Left lung (tissue), 10 donors: ENCODE results near the gene SPEF2. TPM values are rescaled to one million over a fixed set of nuclear protein-coding genes. Genes with fewer than 3 reads are reported as not detected.

ENCODE experiments used
- ATAC-seq: fragments of 200-7000 bp; cut with Tn5 transposase; one replicate; pipeline ENCODE4 v1.9.1; 2020; ENCODE audit warnings: moderate library complexity
- DNase-seq, 4 donors: peaks; one replicate each; pipeline ENCODE4 v3.0.0-alpha.2; 2013 to 2020
- H3K27ac ChIP-seq, 2 donors: fragments of 200-600 bp; sonication (generic) in 1 of 2; one replicate each; pipeline versions ENCODE4 v1.5.0 to v1.8.0; 2020 to 2021
- H3K27me3 ChIP-seq, 2 donors: fragments of 200-600 bp; sonication (generic) in 1 of 2; one replicate each; pipeline versions ENCODE4 v1.5.0 to v1.8.0; 2020 to 2021
- H3K36me3 ChIP-seq, 2 donors: fragments of 200-600 bp; sonication (generic) in 1 of 2; one replicate each; pipeline versions ENCODE4 v1.5.0 to v1.8.0; 2020 to 2021
- H3K4me1 ChIP-seq, 2 donors: fragments of 200-600 bp; one replicate each; pipeline ENCODE4 v1.8.0; 2021
- H3K4me3 ChIP-seq, 2 donors: fragments of 200-600 bp; sonication (generic) in 1 of 2; one replicate each; pipeline versions ENCODE4 v1.5.0 to v1.8.0; 2020 to 2021; ENCODE audit warnings: mild to moderate bottlenecking in 1 of 2
- H3K9me3 ChIP-seq, 2 donors: fragments of 200-600 bp; sonication (generic) in 1 of 2; one replicate each; pipeline versions ENCODE4 v1.5.0 to v1.8.0; 2020 to 2021
- CTCF ChIP-seq, 2 donors: fragments of 200-600 bp; sonication (generic) in 1 of 2; IDR thresholded peaks; one replicate each; pipeline versions ENCODE4 v1.5.0 to v1.8.0; 2021; ENCODE audit warnings: antibody characterized with exemption in 2 of 2
- intact Hi-C, 2 donors: fragments of 100-400 bp; cut with DNase I; formaldehyde crosslinking; loops; one replicate each; pipeline versions ENCODE4 v1.11.2 to v1.14.2; 2022
- polyA plus RNA-seq, 6 donors: library from polyadenylated mRNA; unstranded; fragments of 120-200 nt; gene quantifications; one replicate each; pipeline ENCODE4 v1.2.1, GENCODE V29; 2013; ENCODE audit not compliant: insufficient read length in 6 of 6
- total RNA-seq, 2 donors: library from RNA; stranded (reverse); fragmentation: NEBNext Ultra II Directional; extraction: Animal tissue kit (Norgen Biotek cat#: 25700); gene quantifications; one replicate each; pipeline ENCODE4 v1.2.1, GENCODE V29; 2021
- donor health status: DM: no; HTN: yes; CAD: no.
- donor health status: DM: no; HTN: no; CAD: no.

The SPEF2 gene
- total and polyA plus RNA-seq, 8 donors = 5.8 to 51.5 (median 43.0) TPM

- H3K36me3 ChIP-seq = no peaks in the 10 kb centered on the region
- no peak for DNase-seq
- ATAC-seq = no peak
- intact Hi-C loops = no loop called here
- no peaks in the 10 kb centered on the region for H3K4me1 ChIP-seq
- TF ChIP-seq CTCF (IDR thresholded peaks at IDR 0.05) = no peak
- H3K9me3 ChIP-seq = no peaks in the 10 kb centered on the region
- H3K4me3 ChIP-seq = no peak overlapping the region
- H3K27me3 ChIP-seq = no peaks in the 10 kb centered on the region
- no peak overlapping the region for H3K27ac ChIP-seq
These were observed 61.7 kb downstream of the SPEF2 start for GRCh38 chr5:35679357-35679756.

- TF ChIP-seq CTCF (IDR thresholded peaks at IDR 0.05) = no peak
- intact Hi-C loops = no loop called here
- no peaks in the 10 kb centered on the region for H3K36me3 ChIP-seq
- H3K9me3 ChIP-seq = no peaks in the 10 kb centered on the region
- no peaks in the 10 kb centered on the region for H3K4me1 ChIP-seq
- H3K27me3 ChIP-seq = no peaks in the 10 kb centered on the region
- DNase-seq (no peak), ATAC-seq (no peak)
- no peak overlapping the region for H3K27ac ChIP-seq
- H3K4me3 ChIP-seq = no peak overlapping the region
These were observed 64.2 kb downstream of the SPEF2 start for GRCh38 chr5:35681911-35682310.

GRCh38 chr5:35683466-35683865, 65.8 kb downstream of the SPEF2 start:
- H3K27ac ChIP-seq = no peak overlapping the region
- no peak overlapping the region for H3K4me3 ChIP-seq
- ATAC-seq (no peak), DNase-seq (no peak)
- H3K36me3 ChIP-seq = no peaks in the 10 kb centered on the region
- no peaks in the 10 kb centered on the region for H3K9me3 ChIP-seq
- no peak for TF ChIP-seq CTCF (IDR thresholded peaks at IDR 0.05)
- H3K27me3 ChIP-seq = no peaks in the 10 kb centered on the region
- intact Hi-C loops = no loop called here
- no peaks in the 10 kb centered on the region for H3K4me1 ChIP-seq

GRCh38 chr5:35685161-35685560, 67.5 kb downstream of the SPEF2 start:
- Histone ChIP-seq H3K9me3 (no peaks in the 10 kb centered on the region), H3K27ac (no peak overlapping the region), H3K4me3 (no peak overlapping the region), H3K36me3 (no peaks in the 10 kb centered on the region), H3K27me3 (no peaks in the 10 kb centered on the region), H3K4me1 (no peaks in the 10 kb centered on the region)
- DNase-seq = no peak
- no peak for TF ChIP-seq CTCF (IDR thresholded peaks at IDR 0.05)
- ATAC-seq = no peak
- intact Hi-C loops = no loop called here

- TF ChIP-seq CTCF (IDR thresholded peaks at IDR 0.05) = no peak
- H3K4me1 ChIP-seq = no peaks in the 10 kb centered on the region
- no peaks in the 10 kb centered on the region for H3K9me3 ChIP-seq
- H3K27ac ChIP-seq = no peak overlapping the region
- no peaks in the 10 kb centered on the region for H3K36me3 ChIP-seq
- no peaks in the 10 kb centered on the region for H3K27me3 ChIP-seq
- ATAC-seq = no peak
- DNase-seq = no peak
- intact Hi-C loops = no loop called here
- no peak overlapping the region for H3K4me3 ChIP-seq
These were observed 70.3 kb downstream of the SPEF2 start for GRCh38 chr5:35687961-35688360.
